Memory B cell (primary cell): ENCODE results near the gene ZNF646.

ENCODE experiments used
- ATAC-seq: fragments of 150-1000 bp; cut with Tn5 transposase; 2 replicates; pipeline ENCODE4 v1.10.0; 2021; ENCODE audit warnings: low read depth, mild to moderate bottlenecking, moderate library complexity
- DNase-seq, 2 donors: peaks; one replicate each; pipeline ENCODE4 v3.0.0; 2022; ENCODE audit warnings: low spot score in 2 of 2
- H3K27ac Mint-ChIP-seq: one replicate; pipeline ENCODE4 v1.8.0; 2022; ENCODE audit warnings: mild to moderate bottlenecking, moderate library complexity, mixed read lengths
- H3K27me3 Mint-ChIP-seq: one replicate; pipeline ENCODE4 v1.8.0; 2022; ENCODE audit warnings: mixed read lengths
- H3K36me3 Mint-ChIP-seq: one replicate; pipeline ENCODE4 v1.8.0; 2022; ENCODE audit warnings: mild to moderate bottlenecking, mixed read lengths
- H3K4me1 Mint-ChIP-seq: one replicate; pipeline ENCODE4 v1.8.0; 2022; ENCODE audit warnings: mixed read lengths
- H3K4me3 Mint-ChIP-seq: one replicate; pipeline ENCODE4 v1.8.0; 2022; ENCODE audit warnings: mild to moderate bottlenecking, moderate library complexity, mixed read lengths
- H3K9me3 Mint-ChIP-seq: one replicate; pipeline ENCODE4 v1.8.0; 2022; ENCODE audit warnings: mixed read lengths

Gene ZNF646

GRCh38 chr16:31084584-31085302 is 10.5 kb downstream of the ZNF646 start:
- Mint-ChIP-seq H3K27ac (no peak overlapping the region), H3K36me3 (peaks cover 8% of the 10 kb centered on the region), H3K27me3 (no peaks in the 10 kb centered on the region), H3K9me3 (no peaks in the 10 kb centered on the region), H3K4me3 (no peak overlapping the region), H3K4me1 (peaks cover 11% of the 10 kb centered on the region)
- DNase-seq, result no peak
- no peak for ATAC-seq

- Mint-ChIP-seq H3K36me3 (peaks cover 7% of the 10 kb centered on the region), H3K4me3 (no peak overlapping the region), H3K27ac (no peak overlapping the region), H3K9me3 (no peaks in the 10 kb centered on the region), H3K4me1 (peaks cover 9% of the 10 kb centered on the region), H3K27me3 (no peaks in the 10 kb centered on the region)
- ATAC-seq, result no peak
- DNase-seq, result no peak
Measured at GRCh38 chr16:31085411-31085810, 11.2 kb downstream of the ZNF646 start.

GRCh38 chr16:31085873-31086628 is 11.8 kb downstream of the ZNF646 start:
- DNase-seq, result no peak

GRCh38 chr16:31086629-31086906 is 12.3 kb downstream of the ZNF646 start:
- no peak for DNase-seq
- H3K9me3 Mint-ChIP-seq, result no peaks in the 10 kb centered on the region
- H3K36me3 Mint-ChIP-seq, result peaks cover 9% of the 10 kb centered on the region
- ATAC-seq, result no peak
- peaks cover 6% of the 10 kb centered on the region for H3K4me1 Mint-ChIP-seq
- H3K4me3 Mint-ChIP-seq, result no peak overlapping the region
- no peaks in the 10 kb centered on the region for H3K27me3 Mint-ChIP-seq
- no peak overlapping the region for H3K27ac Mint-ChIP-seq

More at GRCh38 chr16:31085873-31086628, 11.8 kb downstream of the ZNF646 start:
- Mint-ChIP-seq H3K4me3 (no peak overlapping the region), H3K27ac (no peak overlapping the region), H3K36me3 (peaks cover 9% of the 10 kb centered on the region), H3K27me3 (no peaks in the 10 kb centered on the region), H3K4me1 (peaks cover 8% of the 10 kb centered on the region), H3K9me3 (no peaks in the 10 kb centered on the region)
- no peak for ATAC-seq

- Mint-ChIP-seq H3K4me1 (no peaks in the 10 kb centered on the region), H3K4me3 (no peak overlapping the region), H3K9me3 (no peaks in the 10 kb centered on the region), H3K36me3 (peaks cover 6% of the 10 kb centered on the region), H3K27ac (no peak overlapping the region), H3K27me3 (no peaks in the 10 kb centered on the region)
- ATAC-seq (no peak), DNase-seq (no peak)
Measured at GRCh38 chr16:31087481-31087880, 13.3 kb downstream of the ZNF646 start.

GRCh38 chr16:31087971-31088370 is 13.7 kb downstream of the ZNF646 start:
- Mint-ChIP-seq H3K4me3 (no peak overlapping the region), H3K27me3 (no peaks in the 10 kb centered on the region), H3K27ac (no peak overlapping the region), H3K9me3 (no peaks in the 10 kb centered on the region), H3K36me3 (peaks cover 6% of the 10 kb centered on the region), H3K4me1 (no peaks in the 10 kb centered on the region)
- ATAC-seq (no peak), DNase-seq (no peak)

- H3K36me3 Mint-ChIP-seq, result peaks cover 6% of the 10 kb centered on the region
- ATAC-seq (no peak), DNase-seq (no peak)
- no peaks in the 10 kb centered on the region for H3K9me3 Mint-ChIP-seq
- H3K27me3 Mint-ChIP-seq, result no peaks in the 10 kb centered on the region
- H3K27ac Mint-ChIP-seq, result no peak within 1 kb of the TSS
- H3K4me3 Mint-ChIP-seq, result no peak within 1 kb of the TSS
- peaks cover 2% of the 10 kb centered on the region for H3K4me1 Mint-ChIP-seq
Measured at GRCh38 chr16:31088459-31089183, 14.4 kb downstream of the ZNF646 start, which contains the start of gene PRSS53. TSS of gene PRSS53 (minus strand) at chr16:31088943. CDS start at chr16:31088809, 134 bp downstream.

GRCh38 chr16:31089199-31089598 is 15.0 kb downstream of the ZNF646 start:
- Mint-ChIP-seq H3K9me3 (no peaks in the 10 kb centered on the region), H3K27ac (no peak overlapping the region), H3K27me3 (no peaks in the 10 kb centered on the region), H3K4me1 (peaks cover 7% of the 10 kb centered on the region), H3K36me3 (peaks cover 6% of the 10 kb centered on the region), H3K4me3 (no peak overlapping the region)
- DNase-seq (no peak), ATAC-seq (no peak)

- Mint-ChIP-seq H3K9me3 (no peaks in the 10 kb centered on the region), H3K4me3 (no peak overlapping the region), H3K36me3 (peaks cover 6% of the 10 kb centered on the region), H3K27me3 (no peaks in the 10 kb centered on the region), H3K4me1 (peaks cover 11% of the 10 kb centered on the region), H3K27ac (no peak overlapping the region)
- no peak for ATAC-seq
- no peak for DNase-seq
Measured at GRCh38 chr16:31090540-31090939, 16.3 kb downstream of the ZNF646 start.

- Mint-ChIP-seq H3K9me3 (no peaks in the 10 kb centered on the region), H3K4me3 (no peak overlapping the region), H3K27ac (no peak overlapping the region), H3K36me3 (peaks cover 3% of the 10 kb centered on the region), H3K27me3 (no peaks in the 10 kb centered on the region), H3K4me1 (peaks cover 17% of the 10 kb centered on the region)
- no peak for DNase-seq
- ATAC-seq, result no peak
Measured at GRCh38 chr16:31092330-31092729, 18.1 kb downstream of the ZNF646 start.

- no peaks in the 10 kb centered on the region for H3K27me3 Mint-ChIP-seq
- H3K27ac Mint-ChIP-seq, result no peak overlapping the region
- ATAC-seq (no peak), DNase-seq (no peak)
- peak overlapping the region; percentile 28 for H3K4me3 Mint-ChIP-seq
- H3K9me3 Mint-ChIP-seq, result no peaks in the 10 kb centered on the region
- H3K36me3 Mint-ChIP-seq, result peaks cover 3% of the 10 kb centered on the region
- H3K4me1 Mint-ChIP-seq, result peaks cover 17% of the 10 kb centered on the region
Measured at GRCh38 chr16:31093132-31093703, 19.0 kb downstream of the ZNF646 start.

- H3K27ac Mint-ChIP-seq, result peak overlapping the region; percentile 91
- no peaks in the 10 kb centered on the region for H3K9me3 Mint-ChIP-seq
- no peak for DNase-seq
- peak overlapping the region; percentile 81 for H3K4me3 Mint-ChIP-seq
- peaks cover 17% of the 10 kb centered on the region for H3K4me1 Mint-ChIP-seq
- no peaks in the 10 kb centered on the region for H3K27me3 Mint-ChIP-seq
- no peak for ATAC-seq
- peaks cover 3% of the 10 kb centered on the region for H3K36me3 Mint-ChIP-seq
Measured at GRCh38 chr16:31094088-31094423, 19.8 kb downstream of the ZNF646 start.

GRCh38 chr16:31094424-31095120 is 20.4 kb downstream of the ZNF646 start, which contains the start of gene VKORC1:
TSS of gene VKORC1 (minus strand) at chr16:31094797. CDS start at chr16:31094729, 68 bp downstream.
- Mint-ChIP-seq H3K27me3 (no peaks in the 10 kb centered on the region), H3K9me3 (no peaks in the 10 kb centered on the region), H3K27ac (peak within 1 kb of the TSS; percentile 91), H3K4me3 (peak within 1 kb of the TSS; percentile 81), H3K36me3 (peaks cover 3% of the 10 kb centered on the region), H3K4me1 (peaks cover 17% of the 10 kb centered on the region)
- ATAC-seq, result peak; percentile 86
- DNase-seq, result peak; percentile 68 to 79
